ENCODE measurements around the gene CHST15. TPM values are rescaled to one million over a fixed set of nuclear protein-coding genes. Genes with fewer than 3 reads are reported as not detected.

The CHST15 gene
- total and polyA plus RNA-seq, 2 of the 13 experiments (the other 11 are each of a cell fraction or from before 2014, with no cell fraction given) = 1.4 to 94.7 TPM

GRCh38 chr10:124092860-124093773 is at the start of gene CHST15 (continued):
- no peak for TF ChIP-seq ZHX1 (CRISPR knock-in tag; IDR thresholded peaks at IDR 0.05; ENCODE audit: low read depth)
- TF ChIP-seq ZBTB10 (CRISPR knock-in tag; IDR thresholded peaks at IDR 0.05; ENCODE audit: borderline replicate concordance) = no peak
- no peak for TF ChIP-seq ETS1 (CRISPR knock-in tag; IDR thresholded peaks at IDR 0.05)
- peak in 1 of 2 experiments; percentile 68; a peak in 3 of 4 replicates for TF ChIP-seq POLR2A (IDR thresholded peaks at IDR 0.05; ENCODE audit: insufficient read depth in 1 of 2, low read depth in 2 of 2, low read length in 2 of 2)
- TF ChIP-seq NFE2L2 (IDR thresholded peaks at IDR 0.05; ENCODE audit: low read length) = no peak
- TF ChIP-seq HMGA1 (CRISPR knock-in tag; conservative IDR thresholded peaks at IDR 0.05) = no peak
- no peak for TF ChIP-seq SRSF1 (optimal IDR thresholded peaks at IDR 0.05; ENCODE audit: low read depth, low read length)
- TF ChIP-seq KAT7 (CRISPR knock-in tag; IDR thresholded peaks at IDR 0.05; ENCODE audit: borderline replicate concordance) = no peak
- no peak for TF ChIP-seq FOXK2 (IDR thresholded peaks at IDR 0.05)
- peak; percentile 87 for TF ChIP-seq RBFOX2 (IDR thresholded peaks at IDR 0.05; ENCODE audit: low read depth, low read length)
- TF ChIP-seq HDAC6 (IDR thresholded peaks at IDR 0.05; ENCODE audit: low read depth, low read length) = no peak
- no peak for TF ChIP-seq ZNF891 (CRISPR knock-in tag; IDR thresholded peaks at IDR 0.05)
- TF ChIP-seq ZNF75D (CRISPR knock-in tag; IDR thresholded peaks at IDR 0.05; ENCODE audit: borderline replicate concordance) = no peak
- TF ChIP-seq ZFX (CRISPR knock-in tag; IDR thresholded peaks at IDR 0.05; ENCODE audit: low read depth) = peak; percentile 58
- peak; percentile 29; the same call in 1 of the 2 replicates for TF ChIP-seq NR2F2 (IDR thresholded peaks at IDR 0.05; ENCODE audit: borderline replicate concordance, low read depth)
- no peak for TF ChIP-seq HIC2 (CRISPR knock-in tag; IDR thresholded peaks at IDR 0.05; ENCODE audit: low read depth)
- no peak for TF ChIP-seq ZKSCAN1 (IDR thresholded peaks at IDR 0.05; ENCODE audit: low read length)
- no peak for TF ChIP-seq ELF4 (CRISPR knock-in tag; IDR thresholded peaks at IDR 0.05; ENCODE audit: borderline replicate concordance)
- no peak for TF ChIP-seq POGZ (CRISPR knock-in tag; IDR thresholded peaks at IDR 0.05)
- TF ChIP-seq SIN3B (IDR thresholded peaks at IDR 0.05; ENCODE audit: low read length) = no peak
- TF ChIP-seq TARDBP (CRISPR knock-in tag; IDR thresholded peaks at IDR 0.05) = peak; percentile 19; the same call in 1 of the 2 replicates
- TF ChIP-seq CC2D1A (CRISPR knock-in tag; IDR thresholded peaks at IDR 0.05) = no peak
- peak; percentile 72 for TF ChIP-seq FOXA3 (CRISPR knock-in tag; IDR thresholded peaks at IDR 0.05)

All from HepG2 (cell line).